HG03066 (cell line): ENCODE data around the gene TTC31.
A peak's percentile ranks its signal among the peaks of the same experiment; 100 is the strongest.

ENCODE experiments used
- ATAC-seq: cut with Tn5 transposase; IDR thresholded peaks from one replicate; pipeline ENCODE4 v1.9.1; 2021; ENCODE audit warnings: low read depth; ENCODE audit not compliant: unreplicated experiment

The TTC31 gene

GRCh38 chr2:74503506-74504475 is 20.9 kb downstream of the TTC31 start:
- ATAC-seq, result no peak

- no peak for ATAC-seq
These were observed 21.7 kb downstream of the TTC31 start for GRCh38 chr2:74504591-74504990.

GRCh38 chr2:74505448-74506246 is 22.8 kb downstream of the TTC31 start:
- no peak for ATAC-seq

- peak; percentile 90 for ATAC-seq
These were observed 24.5 kb downstream of the TTC31 start, which contains the start of gene PCGF1 for GRCh38 chr2:74507145-74507925. Gene PCGF1, minus strand, starts transcription at chr2:74507695. Its CDS starts 27 bp downstream, at chr2:74507668.

- ATAC-seq, result peak; percentile 17
These were observed 25.1 kb downstream of the TTC31 start for GRCh38 chr2:74507926-74508520.

GRCh38 chr2:74510272-74510671 is 27.4 kb downstream of the TTC31 start:
- no peak for ATAC-seq

GRCh38 chr2:74511104-74511989 is 28.5 kb downstream of the TTC31 start:
- no peak for ATAC-seq

GRCh38 chr2:74512744-74513604 is 30.1 kb downstream of the TTC31 start:
- ATAC-seq, result no peak

GRCh38 chr2:74513605-74514367 is 30.9 kb downstream of the TTC31 start:
- ATAC-seq, result no peak

- ATAC-seq, result no peak
These were observed 31.7 kb downstream of the TTC31 start, which contains the start of gene TLX2 for GRCh38 chr2:74514368-74515270. Gene TLX2, plus strand, starts transcription at chr2:74514450. Its CDS starts 357 bp downstream, at chr2:74514807.

GRCh38 chr2:74515271-74515980 is 32.5 kb downstream of the TTC31 start:
- no peak for ATAC-seq

GRCh38 chr2:74515981-74516633 is 33.2 kb downstream of the TTC31 start:
- ATAC-seq, result no peak

GRCh38 chr2:74516650-74517049 is 33.8 kb downstream of the TTC31 start:
- ATAC-seq, result no peak

- no peak for ATAC-seq
These were observed 39.6 kb downstream of the TTC31 start for GRCh38 chr2:74522516-74522915.

- no peak for ATAC-seq
These were observed 41.1 kb downstream of the TTC31 start for GRCh38 chr2:74524005-74524404.
